GM21360 (cell line): ENCODE data around the gene STS.

ENCODE experiments used
- ATAC-seq: cut with Tn5 transposase; IDR thresholded peaks from one replicate; pipeline ENCODE4 v1.9.1; 2021; ENCODE audit warnings: mild to moderate bottlenecking, moderate library complexity; ENCODE audit not compliant: unreplicated experiment

STS gene

DNA sequence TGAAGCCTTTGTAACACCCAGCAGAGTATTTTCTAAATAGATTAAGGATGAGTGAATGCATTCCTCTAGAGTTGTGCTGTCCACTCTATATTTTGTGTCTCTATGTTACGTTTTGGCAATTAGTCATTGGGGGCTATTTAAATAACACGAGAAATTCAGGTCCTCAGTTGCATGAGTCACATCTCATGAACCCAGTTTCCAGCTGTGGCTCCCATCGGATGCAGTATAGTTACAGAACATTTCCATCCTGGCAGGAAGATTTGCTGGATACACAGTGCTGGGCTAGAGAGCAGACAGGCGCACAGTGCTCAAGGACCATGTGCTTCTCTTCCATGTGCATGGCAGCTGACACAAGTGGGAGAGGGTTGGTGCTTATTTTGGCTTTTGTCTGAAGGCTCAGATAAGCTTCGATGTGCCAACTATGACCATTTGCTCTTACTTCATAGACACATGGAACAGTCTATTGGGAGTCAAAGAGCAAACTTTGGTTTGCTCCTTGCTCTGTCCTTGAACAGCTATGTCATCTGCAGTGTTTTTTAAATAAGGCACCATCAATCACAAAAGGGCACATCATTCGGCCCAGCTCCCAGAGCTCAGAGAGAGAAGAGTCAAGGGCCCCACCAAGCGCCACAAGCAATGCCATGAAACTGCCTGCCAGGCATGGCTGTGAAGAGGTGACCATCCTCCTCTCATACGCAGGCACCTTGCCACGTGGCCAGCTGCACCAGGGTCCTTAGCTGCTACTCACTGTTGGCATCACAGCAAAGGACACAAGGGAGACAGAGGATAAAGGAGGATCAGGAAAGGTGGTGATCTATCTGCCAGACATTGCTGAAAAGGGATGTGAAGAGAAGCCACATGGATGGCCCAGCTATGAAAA is 8.1 kb upstream of the STS start:
- ATAC-seq, result no peak

GRCh38 chrX:7143076-7143475 is 4.4 kb upstream of the STS start:
- no peak for ATAC-seq

DNA sequence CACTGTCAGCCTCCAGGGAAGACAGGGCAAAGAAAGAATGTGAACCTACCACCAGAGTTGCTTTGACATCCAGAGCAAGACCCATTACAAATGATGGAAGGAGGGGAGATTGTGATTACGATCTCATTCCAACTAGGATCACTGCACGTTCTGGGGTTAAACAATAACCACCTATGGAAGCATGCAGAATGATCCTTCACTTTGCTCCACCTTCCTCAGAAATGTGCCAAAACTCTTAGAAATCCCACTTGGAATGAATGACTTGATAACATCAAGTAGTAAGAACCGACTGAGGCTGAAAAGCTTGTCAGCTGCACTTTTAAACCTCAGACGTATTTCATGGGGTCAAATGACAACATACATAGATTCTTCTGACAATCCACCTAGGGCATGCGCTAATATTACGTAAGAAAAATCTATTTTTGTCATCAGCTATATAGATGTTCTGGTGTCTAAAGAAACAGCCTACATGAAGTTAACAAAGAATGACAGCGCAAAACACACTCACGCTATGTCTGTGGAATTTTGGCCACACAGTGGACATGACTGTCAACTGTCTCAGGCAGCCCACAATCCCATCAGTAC is 3.5 kb upstream of the STS start:
- no peak for ATAC-seq

- no peak for ATAC-seq
These were observed 2.1 kb upstream of the STS start for GRCh38 chrX:7145454-7145853.

DNA sequence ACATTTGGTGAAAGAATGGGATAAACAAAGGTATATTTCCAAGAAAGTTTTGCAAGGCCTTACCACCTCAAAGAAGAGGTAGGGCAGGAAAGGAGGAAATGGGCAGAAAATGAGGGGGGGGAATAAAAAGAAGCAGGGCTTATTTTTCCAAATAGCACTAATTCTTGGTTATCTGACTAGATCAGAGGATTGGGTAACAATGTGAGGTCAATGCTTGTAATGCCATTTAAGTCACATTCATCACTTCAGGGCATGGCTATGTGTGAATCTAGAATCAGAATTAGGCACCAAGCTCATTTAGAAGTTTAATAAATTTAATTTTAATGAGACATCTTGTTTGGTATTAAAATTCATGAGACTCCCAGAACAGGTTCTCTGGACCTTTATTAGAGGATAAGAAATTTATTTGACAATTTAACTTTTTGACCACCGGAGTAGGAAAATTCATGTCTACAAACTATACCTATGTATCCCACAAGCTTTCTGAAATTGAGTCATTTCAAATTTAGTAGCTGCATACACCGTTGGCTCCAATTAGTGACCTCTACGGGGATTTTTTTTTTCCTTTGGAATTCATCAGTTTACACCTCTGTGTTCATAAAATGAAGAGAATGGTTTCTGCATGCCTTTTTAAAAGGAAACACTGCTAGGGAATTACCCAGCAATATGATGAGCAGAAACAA is 1.4 kb upstream of the STS start:
- ATAC-seq, result no peak

GRCh38 chrX:7146703-7147412 is 654 bp upstream of the STS start:
- peak; percentile 6 for ATAC-seq

GRCh38 chrX:7147978-7148854 is 704 bp downstream of the STS start, which contains the start of gene PUDP:
Gene PUDP, minus strand, starts transcription at chrX:7148153. Its CDS starts 40 bp downstream, at chrX:7148113.
- ATAC-seq, result peak; percentile 80

DNA sequence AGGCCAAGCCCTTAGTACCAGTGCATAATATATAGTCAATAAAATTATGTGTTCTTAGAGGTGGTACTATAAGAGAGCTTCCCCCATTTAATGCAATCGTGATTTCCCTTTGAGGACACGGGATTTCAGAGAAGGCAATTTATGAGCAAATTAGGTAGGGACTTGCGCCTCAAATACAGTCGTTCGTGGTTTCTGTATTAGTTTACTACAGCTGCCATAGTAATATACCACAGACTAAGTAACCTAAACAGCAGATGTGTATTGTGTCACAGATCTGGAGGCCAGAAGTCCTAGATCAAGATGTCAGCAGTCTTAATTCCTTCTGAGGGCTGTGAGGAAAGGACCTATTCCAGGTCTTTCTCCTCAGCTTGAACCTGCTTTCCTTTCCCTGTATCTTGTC is 1.9 kb downstream of the STS start:
- ATAC-seq, result no peak

- ATAC-seq, result no peak
These were observed 5.7 kb downstream of the STS start for GRCh38 chrX:7153231-7153630.

DNA sequence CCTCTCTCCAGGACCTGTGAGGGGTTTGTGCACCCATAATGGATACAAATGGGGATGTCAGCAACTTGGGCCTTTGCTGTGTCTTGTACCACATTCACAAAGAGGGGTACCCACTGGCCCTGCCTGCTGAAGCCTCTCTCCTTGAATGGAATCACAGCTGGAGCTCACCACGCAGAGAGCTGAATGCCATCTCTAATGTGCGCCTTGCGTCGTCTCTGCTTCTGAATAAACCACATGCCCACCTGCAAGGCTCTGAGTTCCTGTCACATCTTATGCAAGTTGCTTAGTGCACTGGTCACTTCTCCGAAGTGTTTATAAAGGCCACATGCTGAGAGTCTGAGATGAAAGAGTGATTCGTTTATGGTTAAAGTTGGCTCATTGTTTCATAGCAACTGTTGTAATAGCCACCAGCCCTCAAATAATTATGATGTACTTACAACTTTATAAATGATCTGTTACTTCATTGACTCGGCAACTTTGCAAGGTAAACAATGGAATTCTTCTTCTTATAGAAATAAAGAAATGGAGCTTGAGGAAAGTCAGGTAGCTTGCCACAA is 6.6 kb downstream of the STS start:
- ATAC-seq, result no peak

DNA sequence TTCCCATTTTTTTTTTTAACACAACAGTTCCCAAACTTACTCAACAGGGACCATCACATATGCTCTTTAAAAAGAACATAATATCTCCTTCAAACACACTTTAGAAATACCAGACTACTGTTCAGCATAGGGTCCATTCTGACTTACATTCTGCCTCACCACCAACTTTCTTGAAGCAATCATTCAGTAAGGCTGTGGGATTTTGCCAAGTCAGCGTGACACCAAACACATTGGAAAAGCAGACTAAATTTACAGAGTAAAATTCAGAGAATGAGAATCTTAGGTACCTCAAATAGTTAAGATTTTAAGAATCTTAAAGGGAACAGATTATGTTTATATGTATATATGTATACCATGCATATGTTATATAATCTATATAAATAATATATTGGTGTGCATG is 7.7 kb downstream of the STS start:
- ATAC-seq, result no peak

- no peak for ATAC-seq
These were observed 9.4 kb downstream of the STS start for GRCh38 chrX:7156879-7157278.

GRCh38 chrX:7158468-7158990 is 11.0 kb downstream of the STS start:
- no peak for ATAC-seq

DNA sequence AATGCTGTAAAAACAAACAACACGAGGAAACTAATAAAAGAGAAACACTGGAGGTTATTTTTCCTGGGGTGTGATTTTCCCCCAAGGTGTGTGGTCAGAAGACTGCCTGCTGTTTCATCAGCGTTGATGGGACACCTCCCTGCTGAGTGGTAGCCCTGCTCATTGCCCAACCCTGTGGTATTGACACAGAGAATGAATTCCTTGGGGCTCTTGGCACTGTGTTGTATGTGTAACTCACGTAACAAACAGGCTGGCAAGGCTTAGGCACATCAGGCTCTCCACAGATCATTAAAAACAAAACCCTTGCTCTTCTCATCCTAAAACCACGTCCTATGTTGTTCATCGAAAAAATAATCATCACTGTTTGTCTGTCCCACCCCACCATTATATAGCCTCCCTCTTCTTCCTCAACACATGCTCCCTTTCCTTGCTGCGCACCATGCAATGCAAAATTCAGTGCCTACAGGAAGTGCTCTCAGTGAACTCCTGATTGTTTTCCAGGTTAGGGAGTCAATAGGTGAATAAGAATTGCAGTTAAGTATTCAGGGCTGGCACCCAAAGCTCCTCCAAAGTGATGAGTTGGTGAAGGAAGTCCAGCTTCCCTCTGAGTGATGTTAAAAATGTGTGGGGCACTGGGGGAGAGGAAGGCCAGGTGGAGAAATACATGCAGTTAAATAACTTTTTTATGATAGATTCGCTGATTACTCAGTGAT is 11.8 kb downstream of the STS start:
- ATAC-seq, result no peak

- ATAC-seq, result no peak
These were observed 15.7 kb downstream of the STS start for GRCh38 chrX:7163146-7163677.

- ATAC-seq, result no peak
These were observed 16.7 kb downstream of the STS start for GRCh38 chrX:7164174-7164573.

DNA sequence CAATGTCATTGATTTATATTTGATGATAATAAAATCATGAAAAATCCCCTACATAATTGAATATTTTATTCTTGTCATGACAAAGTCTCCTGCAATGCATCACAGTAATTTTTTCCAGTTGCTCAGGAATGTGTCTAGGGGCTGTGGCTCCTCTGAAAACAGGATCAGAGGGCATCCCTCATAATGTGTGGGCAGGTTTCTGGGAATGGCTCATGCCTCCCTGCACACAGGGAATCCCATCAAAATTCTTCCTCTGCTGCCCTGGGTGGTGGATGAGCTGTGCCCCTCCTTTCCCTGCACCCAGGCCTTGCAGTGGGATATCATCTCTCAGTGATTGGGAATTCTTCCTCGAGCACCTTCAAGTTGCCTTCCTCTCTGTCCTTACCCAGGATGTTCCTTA is 20.9 kb downstream of the STS start:
- ATAC-seq, result no peak

GRCh38 chrX:7169627-7170026 is 22.1 kb downstream of the STS start:
- no peak for ATAC-seq

- ATAC-seq, result peak; percentile 84
These were observed 23.4 kb downstream of the STS start for GRCh38 chrX:7170898-7171297.
